BJ (cell line): ENCODE measurements around the gene MAMLD1. TPM values are rescaled to one million over a fixed set of nuclear protein-coding genes. Genes with fewer than 3 reads are reported as not detected.

Experiments used
- CTCF ChIA-PET: fragments of 350-600 bp; formaldehyde crosslinking; extraction: SDS; loops from one replicate; lab custom pipeline; 2021; ENCODE audit warnings: antibody characterized with exemption, inconsistent platforms; lab: Yijun Ruan, JAX
- POLR2A ChIA-PET: fragments of 300-600 bp; sonication (Branson Sonifier 250); formaldehyde crosslinking; extraction: SDS; loops from one replicate; lab custom pipeline; 2021; ENCODE audit warnings: antibody characterized with exemption; lab: Charles Lee
- DNase-seq: peaks from one replicate; pipeline ENCODE4 v3.0.0-alpha.2; 2011; ENCODE audit warnings: low read depth
- H3K27me3 ChIP-seq: 2 replicates; pipeline ENCODE4 v1.6.0; 2011; ENCODE audit warnings: low read length; ENCODE audit not compliant: control insufficient read depth, insufficient read depth
- H3K36me3 ChIP-seq: 2 replicates; pipeline ENCODE4 v1.5.1; 2011; ENCODE audit warnings: low read length; ENCODE audit not compliant: control insufficient read depth, insufficient read depth
- H3K4me3 ChIP-seq: 2 replicates; pipeline ENCODE4 v1.5.1; 2011; ENCODE audit warnings: low read depth, mild to moderate bottlenecking, control low read depth, low read length
- polyA plus RNA-seq: library from polyadenylated mRNA; depleted of rRNA; stranded (reverse); fragments of >200 nt; gene quantifications from 2 replicates; pipeline ENCODE4 v1.2.3, GENCODE V29; 2011
- TF ChIP-seq, protein P1 (sequence below): IDR thresholded peaks from 2 replicates; pipeline ENCODE4 v1.5.1; 2011; ENCODE audit warnings: low read depth, mild to moderate bottlenecking, control low read depth, inconsistent platforms, low read length, moderate library complexity; ENCODE audit not compliant: insufficient read depth

MAMLD1 gene
- polyA plus RNA-seq, 1 experiment, result 3.9 TPM

DNA sequence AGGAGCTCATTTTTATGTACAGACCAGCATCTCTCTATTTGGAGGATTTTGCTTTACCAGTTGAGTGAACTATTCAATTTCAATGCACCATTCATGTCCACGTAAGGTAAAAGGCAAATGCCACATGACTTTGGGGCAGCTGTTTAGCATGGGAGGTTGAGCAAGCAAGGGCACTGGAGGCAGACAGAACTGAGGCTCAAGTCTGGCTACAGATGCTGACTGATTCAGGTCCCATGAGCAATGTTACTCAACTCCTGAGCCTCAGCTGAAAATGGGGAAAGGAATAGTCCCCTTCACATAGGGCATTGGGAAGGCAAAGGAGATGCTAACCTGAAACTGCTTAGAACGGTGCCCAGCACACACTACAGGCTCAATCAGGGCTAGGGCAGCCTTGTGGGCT, 112.3 kb downstream of the MAMLD1 start:
- H3K27me3 ChIP-seq, result no peaks in the 10 kb centered on the region
- TF ChIP-seq, protein P1, sequence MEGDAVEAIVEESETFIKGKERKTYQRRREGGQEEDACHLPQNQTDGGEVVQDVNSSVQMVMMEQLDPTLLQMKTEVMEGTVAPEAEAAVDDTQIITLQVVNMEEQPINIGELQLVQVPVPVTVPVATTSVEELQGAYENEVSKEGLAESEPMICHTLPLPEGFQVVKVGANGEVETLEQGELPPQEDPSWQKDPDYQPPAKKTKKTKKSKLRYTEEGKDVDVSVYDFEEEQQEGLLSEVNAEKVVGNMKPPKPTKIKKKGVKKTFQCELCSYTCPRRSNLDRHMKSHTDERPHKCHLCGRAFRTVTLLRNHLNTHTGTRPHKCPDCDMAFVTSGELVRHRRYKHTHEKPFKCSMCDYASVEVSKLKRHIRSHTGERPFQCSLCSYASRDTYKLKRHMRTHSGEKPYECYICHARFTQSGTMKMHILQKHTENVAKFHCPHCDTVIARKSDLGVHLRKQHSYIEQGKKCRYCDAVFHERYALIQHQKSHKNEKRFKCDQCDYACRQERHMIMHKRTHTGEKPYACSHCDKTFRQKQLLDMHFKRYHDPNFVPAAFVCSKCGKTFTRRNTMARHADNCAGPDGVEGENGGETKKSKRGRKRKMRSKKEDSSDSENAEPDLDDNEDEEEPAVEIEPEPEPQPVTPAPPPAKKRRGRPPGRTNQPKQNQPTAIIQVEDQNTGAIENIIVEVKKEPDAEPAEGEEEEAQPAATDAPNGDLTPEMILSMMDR, result no peak
- no peak overlapping the region for H3K4me3 ChIP-seq
- peaks cover 3% of the 10 kb centered on the region; the same call in 1 of the 2 replicates for H3K36me3 ChIP-seq
- ChIA-PET CTCF (no interaction called here), POLR2A (no interaction called here)
- DNase-seq, result no peak

GRCh38 chrX:150476164-150476699, 113.1 kb downstream of the MAMLD1 start:
- Histone ChIP-seq H3K36me3 (peaks cover 2% of the 10 kb centered on the region; the same call in 1 of the 2 replicates), H3K4me3 (no peak overlapping the region), H3K27me3 (no peaks in the 10 kb centered on the region)
- POLR2A ChIA-PET, result no interaction called here
- peak; percentile 4 for DNase-seq
- CTCF ChIA-PET, result no interaction called here
- TF ChIP-seq, protein P1, result no peak

DNA sequence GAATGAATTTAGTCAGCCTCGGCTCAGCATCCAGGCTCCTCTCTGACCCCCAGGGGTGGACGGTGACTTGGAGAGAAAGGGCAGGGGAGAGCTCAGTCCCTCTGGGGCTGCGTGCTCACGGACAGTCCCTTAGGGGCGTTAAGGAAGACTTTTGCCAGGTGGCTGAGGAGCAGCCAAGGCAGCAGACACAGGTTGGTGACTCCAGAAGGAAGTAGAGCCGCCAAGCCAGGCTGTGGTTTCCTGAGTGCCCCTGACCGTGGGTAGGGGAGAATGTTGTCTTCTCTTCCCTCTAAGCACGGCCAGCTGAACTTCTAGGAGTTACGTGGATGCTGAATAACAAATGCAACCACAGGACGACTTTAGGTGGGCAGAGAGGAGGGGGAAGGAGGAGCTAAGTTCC, 114.3 kb downstream of the MAMLD1 start:
- no peaks in the 10 kb centered on the region for H3K27me3 ChIP-seq
- CTCF ChIA-PET, result interaction anchor here (1.0 kb wide), 1 partner anchor 10 kb away, joined by 4 read pairs; no protein-coding TSS in a partner anchor
- no peak overlapping the region for H3K4me3 ChIP-seq
- TF ChIP-seq, protein P1, result no peak
- DNase-seq, result no peak
- peaks cover 2% of the 10 kb centered on the region; the same call in 1 of the 2 replicates for H3K36me3 ChIP-seq
- POLR2A ChIA-PET, result no interaction called here

- H3K4me3 ChIP-seq, result no peak overlapping the region
- ChIA-PET POLR2A (no interaction called here), CTCF (no interaction called here)
- TF ChIP-seq, protein P1, result no peak
- no peaks in the 10 kb centered on the region for H3K27me3 ChIP-seq
- peaks cover 2% of the 10 kb centered on the region; the same call in 1 of the 2 replicates for H3K36me3 ChIP-seq
- DNase-seq, result no peak
Observed at GRCh38 chrX:150478496-150479492, 115.7 kb downstream of the MAMLD1 start.

DNA sequence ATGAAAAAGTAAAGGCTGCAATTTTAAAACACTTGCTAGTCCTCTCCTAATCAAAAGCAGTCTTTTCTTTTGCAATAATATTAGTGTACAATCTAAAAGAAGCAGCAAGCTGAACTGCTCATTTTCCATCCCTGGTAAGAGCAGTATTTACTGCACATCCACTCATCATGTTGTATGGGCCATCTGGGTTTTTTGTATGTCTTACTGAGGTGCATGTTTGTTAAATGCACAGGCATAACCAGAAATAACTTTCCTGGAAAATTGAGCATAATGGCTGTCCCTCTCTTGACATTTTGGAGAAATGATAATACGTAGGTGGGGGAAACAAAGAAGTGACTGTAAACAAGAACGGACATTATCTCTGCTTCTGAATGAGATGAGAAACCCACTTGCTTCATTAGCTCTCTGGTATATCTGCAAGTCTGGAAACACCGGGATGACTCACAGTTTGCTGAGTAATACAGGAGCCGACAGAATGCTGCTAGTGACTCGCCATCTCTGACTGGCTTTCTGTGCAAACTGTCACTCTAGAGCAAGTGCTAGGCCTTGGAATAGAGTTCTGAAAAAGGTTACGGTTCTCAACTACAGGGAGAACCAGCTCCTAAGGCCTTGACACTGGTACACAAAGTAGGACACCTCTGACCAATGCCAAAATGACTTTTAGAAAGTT, 119.6 kb downstream of the MAMLD1 start:
- Histone ChIP-seq H3K4me3 (no peak overlapping the region), H3K27me3 (no peaks in the 10 kb centered on the region), H3K36me3 (peaks cover 2% of the 10 kb centered on the region; the same call in 1 of the 2 replicates)
- TF ChIP-seq, protein P1, result no peak
- CTCF ChIA-PET, result interaction anchor here (0.7 to 2.8 kb wide), 2 partner anchors 20 to 117 kb away, joined by 3 to 11 read pairs; no protein-coding TSS in a partner anchor
- peak; percentile 4 for DNase-seq
- POLR2A ChIA-PET, result interaction anchor here (0.5 kb wide), 1 partner anchor 69 kb away, joined by 4 read pairs; no protein-coding TSS in a partner anchor
